Activated naive CD4-positive, alpha-beta T cell treated with anti-CD3 and anti-CD28 coated beads, Interleukin-2, amount 50 U/mL, for 16 hours (primary cell): ENCODE results near the gene CGREF1.
A peak's percentile ranks its signal among the peaks of the same experiment; 100 is the strongest.
"Not testable (repeated sequence)": the region's sequence is repeated elsewhere in the genome, so short reads cannot be mapped to it uniquely, and the experiment has no call there.

Source experiments
- DNase-seq: peaks from one replicate; pipeline ENCODE4 v3.0.0-alpha.2; 2020

Gene CGREF1

GRCh38 chr2:27136751-27137150 lies 17.8 kb upstream of the CGREF1 start:
- no peak for DNase-seq

GRCh38 chr2:27135478-27135955 lies 16.6 kb upstream of the CGREF1 start:
- no peak for DNase-seq

- no peak for DNase-seq
Observed at GRCh38 chr2:27134781-27135477, 16.0 kb upstream of the CGREF1 start.

- peak; percentile 99 for DNase-seq
Observed at GRCh38 chr2:27133905-27134780, 15.2 kb upstream of the CGREF1 start, which contains the start of gene PREB. Gene PREB, minus strand, starts transcription at chr2:27134636. Its CDS starts 215 bp downstream, at chr2:27134421.

- peak; percentile 31 for DNase-seq
Observed at GRCh38 chr2:27133195-27133875, 14.4 kb upstream of the CGREF1 start.

GRCh38 chr2:27131429-27131828 lies 12.5 kb upstream of the CGREF1 start:
- no peak for DNase-seq

GRCh38 chr2:27130396-27130795 lies 11.5 kb upstream of the CGREF1 start:
- no peak for DNase-seq

GRCh38 chr2:27128668-27129571 lies 10.0 kb upstream of the CGREF1 start:
- DNase-seq, result no peak

- DNase-seq, result no peak
Observed at GRCh38 chr2:27127883-27128667, 9.1 kb upstream of the CGREF1 start.

- DNase-seq, result no peak
Observed at GRCh38 chr2:27126252-27126710, 7.4 kb upstream of the CGREF1 start.

- no peak for DNase-seq
Observed at GRCh38 chr2:27125104-27125503, 6.2 kb upstream of the CGREF1 start.

- DNase-seq, result peak; percentile 60
Observed at GRCh38 chr2:27123302-27124150, 4.6 kb upstream of the CGREF1 start, which contains the start of gene ABHD1. Gene ABHD1, plus strand, starts transcription at chr2:27123815. Its CDS starts 134 bp downstream, at chr2:27123949.

- DNase-seq, result no peak
Observed at GRCh38 chr2:27122791-27123190, 3.9 kb upstream of the CGREF1 start.

- no peak for DNase-seq
Observed at GRCh38 chr2:27121906-27122305, 3.0 kb upstream of the CGREF1 start.

GRCh38 chr2:27119330-27119670 lies 372 bp upstream of the CGREF1 start:
- not testable (repeated sequence) for DNase-seq

GRCh38 chr2:27117995-27118524 lies 868 bp downstream of the CGREF1 start:
- DNase-seq, result no peak

- DNase-seq, result no peak
Observed at GRCh38 chr2:27115519-27115918, 3.4 kb downstream of the CGREF1 start.

GRCh38 chr2:27111392-27112078 lies 7.4 kb downstream of the CGREF1 start:
- DNase-seq, result not testable (repeated sequence)
